Amniotic stem cell (primary cell): Measurements from ENCODE around the gene PSME3IP1.
"Not testable (repeated sequence)": the region's sequence is repeated elsewhere in the genome, so short reads cannot be mapped to it uniquely, and the experiment has no call there.

Source experiments
- DNase-seq: peaks from one replicate; lab custom pipeline; 2025; lab: John Stamatoyannopoulos, UW

PSME3IP1 gene

DNA sequence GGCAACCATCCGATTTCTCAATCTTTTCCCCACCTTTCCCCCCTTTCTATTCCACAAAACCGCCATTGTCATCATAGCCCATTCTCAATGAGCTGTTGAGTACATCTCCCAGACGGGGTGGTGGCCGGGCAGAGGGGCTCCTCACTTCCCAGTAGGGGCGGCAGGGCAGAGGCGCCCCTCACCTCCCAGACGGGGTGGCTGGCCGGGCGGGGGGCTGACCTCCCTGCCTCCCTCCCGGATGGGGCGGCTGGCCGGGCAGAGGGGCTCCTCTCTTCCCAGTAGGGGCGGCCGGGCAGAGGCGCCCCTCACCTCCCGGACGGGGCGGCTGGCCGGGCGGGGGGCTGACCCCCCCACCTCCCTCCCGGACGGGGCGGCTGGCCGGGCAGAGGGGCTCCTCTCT lies 14.5 kb upstream of the PSME3IP1 start:
- DNase-seq: not testable (repeated sequence)

DNA sequence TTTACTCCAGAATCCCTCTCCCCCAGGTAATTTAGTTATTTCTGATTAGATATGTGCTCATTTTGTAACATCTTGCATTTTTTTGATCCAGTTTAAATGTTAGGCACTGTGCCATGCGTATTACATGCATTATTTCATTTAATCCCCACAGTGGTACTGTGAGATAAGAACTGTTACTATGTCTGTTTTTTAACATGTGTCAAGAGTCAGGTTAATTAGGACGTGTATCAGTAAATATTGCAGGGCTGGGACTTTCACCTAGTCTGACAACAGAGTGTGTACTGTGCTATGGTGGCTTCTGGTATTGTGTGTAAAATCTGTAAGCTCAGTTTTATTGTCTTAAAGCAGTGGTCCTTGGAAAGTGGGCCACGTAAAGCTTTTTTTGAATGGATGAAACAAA lies 10.9 kb upstream of the PSME3IP1 start:
- DNase-seq: no peak

DNA sequence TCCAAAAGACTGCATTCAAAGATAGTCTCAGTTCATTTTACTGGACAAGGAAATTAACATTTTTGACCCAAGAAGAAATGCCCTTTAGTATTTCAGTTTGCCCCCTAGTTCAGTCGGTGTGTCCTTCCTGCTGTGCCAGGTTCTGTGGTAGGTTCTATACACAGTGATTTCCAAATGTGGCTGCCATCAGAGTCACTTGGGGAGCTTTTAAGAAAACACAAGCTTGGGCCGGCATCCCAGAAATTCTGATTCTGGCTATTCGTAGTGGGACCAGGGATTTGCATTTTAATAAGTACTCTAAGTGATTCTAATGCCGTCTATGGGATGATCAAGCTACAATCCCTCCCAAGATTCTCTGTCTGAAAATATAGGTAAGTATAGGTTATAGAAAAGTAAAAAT lies 10.4 kb upstream of the PSME3IP1 start:
- DNase-seq: no peak

DNA sequence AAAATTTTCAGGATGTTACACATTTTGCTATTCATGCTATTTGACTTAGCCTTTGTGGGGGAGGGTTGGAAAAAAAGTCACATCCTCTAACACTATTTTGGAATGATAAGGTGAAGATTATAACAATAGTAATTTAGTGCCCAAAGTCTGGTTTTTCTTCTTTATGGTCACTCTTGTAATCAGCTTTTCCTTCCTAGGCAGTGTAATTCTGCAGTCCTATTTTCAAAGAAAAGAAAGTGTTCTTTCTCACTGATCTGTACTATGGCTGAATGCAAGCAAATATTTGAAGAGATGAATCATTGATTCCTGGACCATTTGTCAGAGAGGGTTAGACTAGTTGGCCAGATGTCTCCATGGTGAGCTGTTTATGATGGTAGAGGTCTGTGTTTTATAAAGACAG lies 8.7 kb upstream of the PSME3IP1 start:
- peak; percentile 57 for DNase-seq

DNA sequence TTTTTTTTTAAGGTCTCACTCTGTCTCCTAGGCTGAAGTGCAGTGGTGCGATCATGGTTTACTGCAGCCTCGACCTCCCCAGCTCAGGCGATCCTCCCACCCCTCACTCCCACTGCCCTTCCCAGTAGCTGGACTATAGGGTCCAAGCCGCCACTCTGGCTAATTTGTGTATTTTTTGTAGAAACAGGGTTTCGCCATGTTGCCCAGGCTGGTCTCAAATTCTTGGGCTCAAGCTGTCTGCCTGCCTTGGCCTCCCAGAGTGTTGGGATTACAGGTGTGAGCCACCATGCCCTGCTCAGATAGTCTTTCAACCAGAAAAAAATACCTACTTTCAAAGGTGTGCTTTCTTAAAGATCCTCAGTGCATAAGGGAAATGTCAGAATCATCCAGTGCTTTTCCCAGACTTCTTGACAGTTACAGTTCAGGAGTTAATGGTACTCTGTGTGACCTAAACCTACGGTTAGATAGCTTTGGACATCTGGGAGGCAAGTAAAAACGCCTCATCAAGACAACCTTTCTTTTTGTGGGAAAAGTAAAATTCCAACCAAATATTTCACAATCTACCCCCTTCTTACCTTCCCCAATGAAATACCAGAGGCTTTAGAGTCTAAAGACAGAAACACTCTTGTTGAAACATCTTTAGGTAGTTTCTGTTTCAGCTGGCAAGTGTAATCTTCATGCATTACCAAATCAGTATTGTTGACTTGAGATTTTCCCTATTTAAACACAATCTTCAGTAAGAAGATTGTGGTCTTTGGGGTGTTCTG lies 7.1 kb upstream of the PSME3IP1 start:
- DNase-seq: no peak

DNA sequence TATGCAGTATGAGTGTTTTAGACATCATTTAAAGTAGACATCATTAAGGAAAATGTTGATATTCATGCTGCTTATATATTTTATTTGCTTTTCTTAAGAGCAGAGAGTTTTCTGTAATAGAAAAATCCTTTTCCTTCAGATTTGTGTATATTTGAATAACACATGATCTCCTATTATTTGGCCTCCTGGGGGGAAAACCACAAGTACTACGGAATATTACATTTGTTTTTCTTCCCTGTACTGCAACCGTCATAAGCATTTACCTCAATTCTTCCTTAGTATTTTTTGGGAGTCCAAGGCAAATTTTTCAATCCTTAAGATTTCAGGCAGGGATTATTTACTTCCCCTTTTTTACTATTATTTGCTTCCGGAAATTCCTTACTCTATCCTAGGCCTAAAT lies 6.3 kb upstream of the PSME3IP1 start:
- DNase-seq: no peak

DNA sequence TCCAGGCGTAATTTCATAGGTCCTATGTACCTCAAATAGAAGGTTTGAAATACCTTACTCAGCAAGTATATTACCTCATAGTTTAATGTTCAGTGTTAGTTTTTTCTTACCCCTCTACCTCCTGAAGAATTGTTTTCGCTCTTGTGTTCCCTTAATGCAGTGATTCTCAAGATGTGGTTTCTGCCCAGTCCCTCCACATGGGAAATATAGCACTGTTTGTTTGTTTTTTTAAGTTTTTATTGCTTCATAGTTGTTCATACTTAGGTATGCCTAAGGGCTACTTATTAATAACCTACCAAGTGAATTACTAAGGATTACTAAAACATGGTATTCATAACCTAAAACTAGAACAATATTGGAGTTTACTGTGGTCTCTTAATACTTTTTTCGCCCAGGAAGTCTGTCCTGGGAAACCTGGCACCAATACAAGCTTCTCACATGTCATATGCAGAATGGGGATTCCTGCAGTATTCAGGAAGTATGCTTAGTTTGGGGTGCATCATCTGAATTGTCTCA lies 5.3 kb upstream of the PSME3IP1 start:
- DNase-seq: no peak

DNA sequence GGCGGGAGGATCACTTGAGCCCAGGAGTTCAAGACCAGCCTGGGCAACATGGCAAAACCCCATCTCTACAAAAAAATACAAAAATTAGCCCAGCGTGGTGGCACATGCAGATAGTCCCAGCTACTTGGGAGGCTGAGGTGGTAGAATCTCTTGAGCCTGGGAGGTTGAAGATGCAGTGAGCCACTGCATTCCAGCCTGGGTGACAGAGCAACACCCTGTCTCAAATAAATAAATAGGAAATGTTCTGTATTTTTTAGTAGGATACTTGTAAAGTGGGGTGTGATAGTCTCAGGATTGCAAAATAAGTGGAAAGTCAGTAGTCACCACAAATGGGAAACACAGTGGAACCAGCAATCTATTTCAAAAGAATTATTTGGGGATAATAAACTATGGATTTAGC lies 4.3 kb upstream of the PSME3IP1 start:
- no peak for DNase-seq

DNA sequence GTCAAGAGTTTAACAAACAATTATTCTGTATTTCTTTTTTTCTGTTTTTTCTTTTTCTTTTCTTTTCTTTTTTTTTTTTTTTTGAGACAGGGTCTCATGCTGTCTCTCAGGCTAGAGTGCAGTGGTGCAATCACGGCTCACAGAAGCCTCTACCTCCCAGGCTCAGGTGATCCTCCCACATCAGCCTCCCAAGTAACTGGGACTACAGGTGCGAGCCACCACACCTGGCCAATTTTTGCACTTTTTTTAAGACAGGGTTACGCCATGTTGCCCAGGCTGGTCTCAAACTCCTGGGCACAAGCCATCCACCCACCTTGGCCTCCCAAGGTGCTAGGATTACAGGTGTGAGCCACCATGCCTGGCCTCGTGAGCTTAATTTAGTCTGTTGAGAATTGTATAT lies 3.7 kb upstream of the PSME3IP1 start:
- DNase-seq: not testable (repeated sequence)

DNA sequence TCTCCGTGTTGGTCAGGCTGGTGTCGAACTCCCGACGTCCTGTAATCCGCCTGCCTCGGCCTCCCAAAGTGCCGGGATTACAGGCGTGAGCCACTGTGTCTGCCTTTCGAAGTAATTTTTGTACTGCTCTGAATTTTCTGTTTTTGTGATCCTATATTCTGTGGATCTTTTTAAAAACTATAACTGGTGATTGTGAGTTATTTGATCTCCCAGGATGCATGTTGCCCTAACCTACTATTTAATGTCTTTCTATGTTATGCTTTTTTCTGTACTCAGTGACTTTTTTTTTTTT lies 2.8 kb upstream of the PSME3IP1 start:
- no peak for DNase-seq

DNA sequence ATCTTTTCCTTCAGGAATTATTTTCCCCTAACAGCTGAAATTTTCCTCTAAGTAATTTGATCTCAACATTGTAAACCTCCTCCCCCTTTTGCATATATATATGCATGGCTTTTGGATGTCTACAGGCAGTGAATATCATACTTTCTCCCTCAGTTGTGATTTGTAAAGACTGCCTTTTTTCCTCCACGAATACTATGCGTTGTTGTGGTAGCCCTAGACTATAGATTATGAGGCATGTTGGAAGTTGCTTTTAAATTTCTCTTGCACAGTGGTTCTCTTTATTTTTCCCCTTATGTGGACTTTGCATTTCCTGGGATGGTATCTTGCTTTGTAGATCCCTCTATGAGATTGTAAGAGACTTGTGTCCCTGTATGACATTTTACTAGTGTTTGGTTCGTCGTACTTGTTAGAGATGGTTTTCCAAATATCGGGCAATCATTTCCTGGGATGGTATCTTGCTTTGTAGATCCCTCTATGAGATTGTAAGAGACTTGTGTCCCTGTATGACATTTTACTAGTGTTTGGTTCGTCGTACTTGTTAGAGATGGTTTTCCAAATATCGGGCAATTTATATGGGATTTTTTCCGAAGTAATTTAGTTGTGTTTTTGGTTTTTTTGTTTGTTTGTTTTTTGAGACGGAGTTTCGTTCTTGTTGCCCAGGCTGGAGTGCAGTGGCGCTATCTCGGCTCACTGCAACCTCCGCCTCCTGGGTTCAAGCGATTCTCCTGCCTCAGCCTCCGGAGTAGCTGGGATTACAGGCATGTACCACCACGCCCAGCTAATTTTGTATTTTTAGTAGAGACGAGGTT lies 2.3 kb upstream of the PSME3IP1 start:
- DNase-seq: not testable (repeated sequence)

DNA sequence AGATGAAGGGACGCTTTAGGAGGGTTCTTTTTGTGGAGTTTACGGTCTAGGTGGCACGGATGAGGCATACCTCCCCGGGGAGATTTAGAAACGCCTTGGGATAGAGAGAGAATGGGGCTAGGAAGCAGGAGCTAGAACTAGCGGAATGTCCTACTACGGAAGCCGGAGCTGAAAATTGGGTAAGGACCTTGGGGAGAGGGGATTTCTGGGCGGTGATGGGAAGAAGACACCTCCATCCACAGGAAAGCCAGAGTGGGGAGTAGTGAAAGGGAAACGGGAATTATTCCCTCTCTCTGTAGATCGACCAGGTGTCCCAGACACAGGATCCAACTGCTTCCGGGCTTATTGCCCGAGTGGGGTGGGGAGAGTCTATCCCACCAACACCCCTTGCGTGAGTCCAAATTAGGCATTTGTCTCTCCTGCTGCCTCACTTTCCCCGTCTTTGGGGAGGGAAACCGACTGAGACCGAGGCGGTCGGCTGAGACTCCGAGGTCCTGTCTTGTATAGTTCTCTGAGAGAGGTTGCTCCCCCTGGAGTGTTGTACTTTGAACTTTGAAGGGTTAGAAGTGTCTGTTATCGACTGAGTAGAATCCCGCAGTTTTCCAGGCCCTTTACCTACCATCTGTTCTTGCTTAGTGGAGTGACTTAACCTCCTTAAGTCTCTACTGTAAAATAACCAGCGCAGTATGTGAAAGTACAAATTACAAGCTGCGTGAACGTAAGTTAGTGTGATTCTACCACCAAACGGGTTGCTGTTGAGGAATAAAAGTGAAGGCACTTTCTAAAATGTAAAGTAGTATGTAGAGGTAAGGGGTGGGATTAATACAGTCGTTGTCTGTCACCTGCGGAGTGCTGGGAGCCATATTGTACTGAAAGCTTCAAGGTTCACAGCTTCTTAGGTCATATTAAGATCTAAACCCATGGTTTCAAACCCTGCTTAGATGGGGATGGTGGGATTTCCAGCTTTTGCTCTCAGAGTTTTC lies 1.3 kb upstream of the PSME3IP1 start:
- no peak for DNase-seq

DNA sequence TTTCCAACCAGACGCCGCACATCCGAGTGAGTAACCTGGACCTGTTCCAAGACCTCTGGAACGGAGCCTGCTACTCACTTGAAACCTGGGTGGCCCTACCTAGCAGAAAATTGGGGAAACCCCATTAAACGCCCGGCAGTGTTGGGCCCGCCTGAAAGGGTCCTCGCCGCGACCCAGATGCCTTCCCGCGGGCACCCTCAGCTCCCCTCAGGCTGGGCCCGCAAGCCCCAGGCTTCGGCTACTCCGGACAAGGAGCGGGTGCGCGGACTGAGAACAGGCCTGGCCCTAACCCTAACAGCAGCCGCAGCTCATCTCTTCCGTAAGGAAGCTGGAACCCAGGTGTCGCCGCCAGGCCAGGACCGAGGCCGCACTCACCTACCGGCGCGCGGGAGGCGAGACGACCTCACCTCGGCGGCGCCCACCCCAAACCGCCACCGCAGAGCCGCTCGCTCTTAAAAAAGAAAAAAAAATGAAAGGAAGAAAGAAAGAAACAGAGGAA lies 344 bp downstream of the PSME3IP1 start:
- DNase-seq: no peak

DNA sequence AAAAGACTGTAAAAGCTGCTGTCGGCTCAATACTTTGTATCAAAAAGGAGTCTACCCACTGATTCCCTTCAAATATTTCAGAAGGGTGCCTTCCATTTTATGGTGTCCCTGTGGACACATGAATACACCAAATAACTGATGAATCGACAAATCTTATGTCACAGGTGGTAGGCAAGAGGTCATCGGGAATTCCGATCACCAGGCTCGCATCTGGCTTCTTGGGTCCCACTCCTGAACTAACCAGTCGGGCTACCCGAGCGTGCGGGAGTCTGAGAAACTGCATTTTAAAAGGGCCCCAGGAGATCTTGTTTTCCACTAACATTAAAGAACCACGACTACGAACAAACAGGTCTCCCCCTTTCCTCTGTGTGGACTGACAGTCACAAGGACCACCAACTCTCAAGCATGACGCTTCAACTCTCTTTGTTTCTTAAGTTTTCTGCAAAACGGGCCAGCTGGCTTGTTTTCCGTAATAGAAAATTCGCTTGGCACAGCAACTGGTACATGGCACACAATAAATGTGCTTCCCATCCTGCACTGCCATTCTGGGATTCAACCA lies 873 bp downstream of the PSME3IP1 start:
- DNase-seq: no peak

DNA sequence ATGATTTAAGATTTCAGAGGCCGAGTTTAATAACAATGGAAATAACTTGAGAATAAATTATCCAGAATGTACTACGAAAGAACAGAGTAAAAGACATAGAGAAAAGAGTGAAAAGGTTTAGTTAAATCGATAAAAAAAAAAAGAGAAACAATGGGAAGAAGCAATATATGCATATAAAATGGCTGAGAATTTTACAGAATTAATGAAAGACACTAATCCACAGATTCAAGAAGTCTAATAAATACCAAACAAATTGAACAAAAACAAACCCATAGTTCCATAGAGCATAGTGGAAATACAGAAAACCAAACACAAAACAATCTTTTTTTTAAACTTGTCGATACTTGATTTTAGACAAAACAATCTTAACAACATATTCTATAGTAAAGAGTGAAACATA lies 1.7 kb downstream of the PSME3IP1 start:
- DNase-seq: no peak

DNA sequence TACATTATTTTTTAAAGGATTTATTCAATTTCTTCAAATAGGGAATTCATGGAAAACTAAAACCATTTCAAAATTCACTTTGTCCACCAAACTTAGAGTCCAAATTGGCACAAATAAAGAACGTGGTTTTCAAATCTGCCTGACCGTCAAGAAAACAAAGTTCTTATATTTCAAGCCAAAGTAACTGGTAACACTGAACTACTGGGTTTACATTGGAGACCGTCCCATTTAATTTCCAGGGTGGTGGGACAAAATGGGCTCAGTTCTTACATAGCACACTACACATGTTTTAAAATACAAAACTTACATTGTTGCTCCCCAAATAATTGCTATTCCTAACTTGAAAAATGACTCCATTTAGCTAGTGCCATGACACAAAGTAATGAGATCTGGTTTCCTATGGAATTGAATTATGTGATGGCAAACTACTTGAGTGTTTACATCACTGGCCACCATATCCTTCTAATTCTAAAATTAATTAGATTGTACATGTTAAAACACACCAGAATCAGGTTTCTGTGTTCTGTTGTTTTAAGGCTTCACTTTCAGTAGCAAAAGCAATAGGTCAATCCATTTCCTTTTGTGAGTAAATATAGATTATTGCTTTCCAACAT lies 6.5 kb downstream of the PSME3IP1 start:
- no peak for DNase-seq

DNA sequence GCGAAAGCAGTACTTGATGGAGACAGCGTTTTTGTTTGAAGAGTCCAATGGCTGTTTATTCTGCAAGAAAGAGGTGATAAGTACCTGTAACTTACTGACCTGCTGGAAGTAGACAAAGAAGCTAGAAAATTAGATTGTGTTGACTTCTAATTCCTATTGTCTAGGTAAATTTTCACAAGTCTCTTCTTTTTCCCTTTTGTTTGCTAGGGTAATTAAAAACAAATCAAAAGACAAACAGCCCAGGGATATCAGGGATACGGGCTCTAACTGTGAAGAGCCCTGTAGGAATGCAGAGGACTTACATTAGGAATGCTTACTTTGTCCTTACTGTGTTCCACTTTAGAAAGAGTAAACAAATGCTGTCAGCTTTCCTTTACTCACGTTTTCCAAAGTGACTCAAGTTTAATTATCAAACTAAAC lies 7.0 kb downstream of the PSME3IP1 start:
- DNase-seq: no peak

DNA sequence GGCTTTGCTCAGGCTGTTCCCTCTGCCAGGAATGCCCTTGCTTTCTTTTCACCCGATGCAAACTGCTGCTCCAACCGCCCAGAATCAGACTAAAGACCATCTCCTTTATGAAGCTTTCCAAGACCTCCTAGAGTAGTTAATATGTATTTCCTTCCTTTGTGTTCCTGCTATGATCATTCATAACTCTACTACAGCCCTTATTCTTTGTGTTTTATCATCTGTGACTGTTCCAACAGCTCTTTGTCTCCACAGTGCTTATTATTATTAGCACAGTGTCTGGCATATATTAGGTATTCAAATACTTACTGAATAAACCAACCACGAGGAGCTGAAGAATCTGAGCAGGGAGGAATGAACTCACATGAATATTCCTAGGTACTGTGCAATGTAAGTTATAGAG lies 7.6 kb downstream of the PSME3IP1 start:
- no peak for DNase-seq

DNA sequence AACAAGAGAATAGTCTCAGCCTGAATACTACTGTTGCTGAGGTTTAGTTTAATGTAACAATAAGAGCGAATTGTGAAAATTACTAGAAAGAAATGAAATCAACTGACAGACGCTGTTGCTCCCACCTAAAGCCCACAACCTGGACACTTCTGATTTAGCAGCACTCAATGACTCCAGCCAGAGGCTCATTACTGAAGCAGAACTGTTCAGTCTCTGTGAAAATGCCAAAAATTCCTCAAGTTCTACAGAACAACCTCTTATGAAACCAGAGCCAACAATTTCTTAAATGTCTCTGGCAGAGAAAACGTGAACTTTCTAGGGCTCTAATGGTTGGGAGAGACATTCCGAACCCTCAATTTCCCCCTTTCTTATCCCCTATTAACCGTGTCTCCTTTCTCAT lies 9.9 kb downstream of the PSME3IP1 start:
- no peak for DNase-seq

DNA sequence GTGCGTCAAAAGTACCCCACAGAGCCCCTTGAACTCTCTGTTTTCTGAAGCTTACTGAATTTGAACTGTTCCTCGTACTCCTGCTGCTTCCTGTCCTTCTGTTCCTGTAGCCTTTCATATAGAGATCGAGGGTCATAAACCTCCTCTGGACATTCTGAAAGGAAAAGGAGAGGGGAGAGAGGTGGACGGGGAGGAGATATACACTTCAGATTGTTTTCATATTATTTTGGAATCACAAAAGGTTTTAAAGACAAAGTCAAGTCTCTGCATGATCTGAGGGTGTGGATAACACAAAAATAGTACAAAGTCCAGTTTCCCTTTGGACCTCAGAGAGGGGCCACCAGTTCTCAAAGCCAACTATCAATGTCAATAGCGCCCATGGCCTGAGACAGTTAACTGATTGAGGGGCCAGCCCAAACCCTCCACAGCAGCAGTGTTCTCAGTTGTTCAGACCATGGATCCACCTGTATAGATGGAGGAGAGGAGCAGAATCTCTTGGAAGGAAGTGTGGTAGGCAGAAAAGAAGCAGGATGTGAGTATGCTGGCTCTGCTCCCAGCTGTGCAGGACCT lies 13.0 kb downstream of the PSME3IP1 start:
- DNase-seq: no peak

DNA sequence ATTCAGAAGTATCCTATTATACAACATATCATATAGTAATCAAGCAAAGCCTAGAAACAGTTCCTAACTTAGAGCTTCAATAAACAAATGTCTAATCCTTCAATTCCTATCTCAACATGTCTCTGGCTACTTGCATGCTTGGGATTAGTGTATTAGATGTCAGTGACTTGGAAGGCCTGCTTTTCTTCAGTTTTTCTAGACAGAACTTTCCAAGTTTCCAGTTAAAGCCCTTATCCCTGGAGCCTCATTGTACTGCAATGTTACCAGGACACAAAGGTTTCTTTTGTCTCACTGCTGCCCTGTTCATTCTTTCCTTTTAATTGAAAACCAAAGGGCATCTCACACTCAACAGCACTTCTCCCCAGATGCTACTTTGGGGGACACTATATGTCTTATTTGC lies 16.5 kb downstream of the PSME3IP1 start:
- DNase-seq: no peak
